SU-DHL-6 (cell line): ENCODE measurements around the gene MINK1.

ENCODE experiments used
- EZH2phosphoT487 ChIP-seq: fragments of 200-600 bp; sonication (generic), shearing (Covaris generic); conservative IDR thresholded peaks from 2 replicates; pipeline ENCODE4 v1.6.1; 2018; ENCODE audit warnings: mild to moderate bottlenecking, antibody characterized with exemption, low read length, moderate library complexity, mixed read lengths
- TF ChIP-seq, protein P1 (sequence below): fragments of 200-600 bp; sonication (generic); IDR thresholded peaks from one replicate; pipeline ENCODE4 v1.5.1; 2017; ENCODE audit warnings: antibody characterized with exemption, mild to moderate bottlenecking, low read length, moderate library complexity; ENCODE audit not compliant: insufficient read depth, poor library complexity, severe bottlenecking

DNA sequence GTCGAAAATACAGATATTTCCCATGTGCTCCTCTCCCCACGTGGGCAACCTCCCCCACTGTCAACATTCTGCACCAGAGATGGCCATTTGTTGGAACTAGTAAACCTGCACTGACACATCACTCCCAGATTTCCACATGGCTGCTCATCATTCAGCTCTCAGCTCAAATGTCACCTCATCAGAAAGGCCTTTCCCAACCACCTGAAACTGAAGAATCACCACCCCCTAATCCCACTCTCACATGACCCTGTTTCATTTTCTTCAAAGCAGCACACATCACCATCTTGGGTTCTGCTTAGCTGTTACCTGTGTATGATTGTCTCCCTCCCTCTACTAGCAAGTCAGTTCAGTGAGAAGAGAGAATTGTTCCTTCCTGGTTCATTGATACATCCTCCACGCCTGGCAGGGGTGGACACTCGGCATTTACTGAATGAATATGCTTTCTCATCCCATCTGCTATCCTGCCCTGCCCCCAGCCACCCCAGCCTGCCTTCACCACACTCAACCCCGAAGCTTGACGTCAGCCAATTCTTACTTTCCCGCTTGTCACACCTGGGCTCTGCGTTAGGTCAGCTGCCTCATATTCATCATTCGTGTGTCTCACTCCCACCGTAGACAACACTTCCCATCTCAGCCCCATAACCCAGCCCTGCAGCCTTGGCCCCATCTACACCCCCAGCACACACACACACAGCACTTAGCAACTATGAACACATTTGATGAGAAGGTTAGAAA is 32.5 kb upstream of the MINK1 start:
- TF ChIP-seq, protein P1, sequence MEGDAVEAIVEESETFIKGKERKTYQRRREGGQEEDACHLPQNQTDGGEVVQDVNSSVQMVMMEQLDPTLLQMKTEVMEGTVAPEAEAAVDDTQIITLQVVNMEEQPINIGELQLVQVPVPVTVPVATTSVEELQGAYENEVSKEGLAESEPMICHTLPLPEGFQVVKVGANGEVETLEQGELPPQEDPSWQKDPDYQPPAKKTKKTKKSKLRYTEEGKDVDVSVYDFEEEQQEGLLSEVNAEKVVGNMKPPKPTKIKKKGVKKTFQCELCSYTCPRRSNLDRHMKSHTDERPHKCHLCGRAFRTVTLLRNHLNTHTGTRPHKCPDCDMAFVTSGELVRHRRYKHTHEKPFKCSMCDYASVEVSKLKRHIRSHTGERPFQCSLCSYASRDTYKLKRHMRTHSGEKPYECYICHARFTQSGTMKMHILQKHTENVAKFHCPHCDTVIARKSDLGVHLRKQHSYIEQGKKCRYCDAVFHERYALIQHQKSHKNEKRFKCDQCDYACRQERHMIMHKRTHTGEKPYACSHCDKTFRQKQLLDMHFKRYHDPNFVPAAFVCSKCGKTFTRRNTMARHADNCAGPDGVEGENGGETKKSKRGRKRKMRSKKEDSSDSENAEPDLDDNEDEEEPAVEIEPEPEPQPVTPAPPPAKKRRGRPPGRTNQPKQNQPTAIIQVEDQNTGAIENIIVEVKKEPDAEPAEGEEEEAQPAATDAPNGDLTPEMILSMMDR, result no peak
- no peak for TF ChIP-seq EZH2phosphoT487
